ENCODE results near the gene GUCA2B. TPM values are rescaled to one million over a fixed set of nuclear protein-coding genes. Genes with fewer than 3 reads are reported as not detected.

The GUCA2B gene
- total RNA-seq, 2 experiments from 2014 or later = not detected

DNA sequence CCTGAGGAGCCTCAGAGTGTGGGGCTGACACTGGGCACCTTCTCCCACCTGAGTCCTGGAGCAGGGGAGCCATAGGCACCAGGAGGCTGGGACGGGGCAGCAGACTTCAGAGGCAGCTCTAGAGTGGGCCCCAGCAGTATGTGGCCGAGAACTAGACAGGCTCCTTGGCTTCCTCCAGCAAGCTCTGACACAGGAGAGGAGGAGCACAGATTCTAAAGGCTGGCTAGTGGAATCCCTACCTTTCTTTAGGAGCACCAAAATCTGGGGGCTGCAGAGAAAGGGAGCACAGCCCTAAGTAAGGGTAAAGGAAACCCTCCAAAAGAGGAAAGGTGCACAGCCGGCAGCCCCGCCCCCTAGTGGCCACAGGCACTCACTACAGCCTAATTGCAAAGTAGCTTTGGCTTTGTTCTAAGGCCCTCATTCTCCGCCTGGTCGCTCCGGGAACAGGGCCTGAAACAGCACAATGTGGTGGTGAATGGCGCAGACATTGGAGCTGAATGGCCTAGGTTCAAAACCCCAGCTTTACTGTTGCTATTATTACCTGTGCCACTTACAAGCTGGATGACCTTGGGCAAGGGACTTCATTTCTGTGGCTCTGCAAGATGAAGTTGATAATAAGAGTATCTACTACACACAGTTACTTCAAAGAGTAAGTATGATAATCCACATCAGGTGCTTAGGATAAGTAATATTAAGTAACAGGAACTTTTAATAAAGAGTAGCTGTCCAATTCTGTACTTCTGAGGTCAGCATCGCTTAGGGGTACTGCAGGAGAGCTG is 20.1 kb downstream of the GUCA2B start:
- DNase-seq = peak; percentile 68
- Mint-ChIP-seq H3K9me3 (no peaks in the 10 kb centered on the region), H3K4me3 (no peak overlapping the region), H3K4me1 (no peaks in the 10 kb centered on the region), H3K27me3 (no peaks in the 10 kb centered on the region), H3K27ac (no peak overlapping the region), H3K36me3 (ENCODE audit: low read depth) (peaks cover 2% of the 10 kb centered on the region)
- ChIA-PET CTCF (interaction anchor here (0.6 to 3.1 kb wide), 14 partner anchors 9 to 700 kb away, joined by 3 to 12 read pairs (median 4); partner anchors contain the start of genes C1orf50, GUCA2A, P3H1 and RIMKLA), POLR2A (interaction anchor here (0.6 kb wide), 1 partner anchor 291 kb away, joined by 5 read pairs; no protein-coding TSS in a partner anchor)

DNA sequence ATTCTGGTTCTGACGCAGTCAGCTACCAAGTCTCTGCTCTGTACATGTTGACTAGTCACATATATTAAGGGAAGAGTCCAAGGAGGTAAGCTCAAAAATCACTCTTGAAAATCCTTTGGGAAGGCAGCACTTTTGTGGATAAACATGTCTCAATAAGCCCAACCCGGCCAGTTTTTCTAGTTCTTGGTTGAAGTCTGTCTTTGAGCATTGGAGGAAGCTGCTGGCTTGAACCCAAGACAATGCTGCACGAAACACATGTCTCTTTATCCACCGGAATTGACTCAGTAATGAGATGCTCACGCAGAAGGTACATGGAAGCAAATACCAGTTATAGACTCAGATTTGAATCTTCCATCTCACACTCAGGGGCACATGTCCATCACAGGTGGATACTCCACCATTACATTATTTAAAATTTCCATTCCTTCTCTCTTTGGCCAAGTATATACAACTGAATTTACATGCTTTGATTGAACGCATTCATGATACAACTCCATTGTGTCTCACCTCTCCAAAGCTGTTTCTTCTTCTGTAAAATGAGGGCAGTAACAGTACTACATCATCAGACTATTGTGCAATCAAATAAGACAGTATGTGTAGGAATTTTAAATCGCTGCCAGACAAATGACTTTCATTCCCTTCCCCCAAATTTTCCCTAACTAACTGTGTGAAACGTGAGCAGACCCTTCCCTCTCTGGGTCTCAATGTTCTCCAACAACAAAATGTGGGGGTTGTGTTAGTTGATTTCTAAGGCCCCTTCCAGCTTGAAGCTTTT is 20.9 kb downstream of the GUCA2B start:
- no peak for DNase-seq
- CTCF ChIA-PET = interaction anchor here (0.7 to 3.1 kb wide), 13 partner anchors 10 to 701 kb away, joined by 3 to 12 read pairs (median 4); partner anchors contain the start of genes C1orf50, GUCA2A, P3H1 and RIMKLA
- Mint-ChIP-seq H3K9me3 (no peaks in the 10 kb centered on the region), H3K27me3 (no peaks in the 10 kb centered on the region), H3K4me3 (no peak overlapping the region), H3K4me1 (no peaks in the 10 kb centered on the region), H3K36me3 (ENCODE audit: low read depth) (peaks cover 2% of the 10 kb centered on the region), H3K27ac (no peak overlapping the region)
- POLR2A ChIA-PET = interaction anchor here (0.6 kb wide), 1 partner anchor 290 kb away, joined by 5 read pairs; no protein-coding TSS in a partner anchor

GRCh38 chr1:42175314-42176054 is 22.3 kb downstream of the GUCA2B start:
- POLR2A ChIA-PET = no interaction called here
- no peaks in the 10 kb centered on the region for H3K9me3 Mint-ChIP-seq
- no peaks in the 10 kb centered on the region for H3K27me3 Mint-ChIP-seq
- CTCF ChIA-PET = interaction anchor here (0.6 to 1.0 kb wide), 3 partner anchors 17 to 279 kb away, joined by 3 read pairs; no protein-coding TSS in a partner anchor
- H3K27ac Mint-ChIP-seq = no peak overlapping the region
- H3K36me3 Mint-ChIP-seq (ENCODE audit: low read depth) = peaks cover 3% of the 10 kb centered on the region
- H3K4me1 Mint-ChIP-seq = no peaks in the 10 kb centered on the region
- no peak overlapping the region for H3K4me3 Mint-ChIP-seq
- DNase-seq = no peak

GRCh38 chr1:42176902-42177519 is 23.8 kb downstream of the GUCA2B start:
- peak; percentile 51 for DNase-seq
- H3K27ac Mint-ChIP-seq = no peak overlapping the region
- H3K36me3 Mint-ChIP-seq (ENCODE audit: low read depth) = peaks cover 3% of the 10 kb centered on the region
- ChIA-PET CTCF (no interaction called here), POLR2A (no interaction called here)
- H3K4me3 Mint-ChIP-seq = no peak overlapping the region
- no peaks in the 10 kb centered on the region for H3K27me3 Mint-ChIP-seq
- H3K4me1 Mint-ChIP-seq = no peaks in the 10 kb centered on the region
- no peaks in the 10 kb centered on the region for H3K9me3 Mint-ChIP-seq

DNA sequence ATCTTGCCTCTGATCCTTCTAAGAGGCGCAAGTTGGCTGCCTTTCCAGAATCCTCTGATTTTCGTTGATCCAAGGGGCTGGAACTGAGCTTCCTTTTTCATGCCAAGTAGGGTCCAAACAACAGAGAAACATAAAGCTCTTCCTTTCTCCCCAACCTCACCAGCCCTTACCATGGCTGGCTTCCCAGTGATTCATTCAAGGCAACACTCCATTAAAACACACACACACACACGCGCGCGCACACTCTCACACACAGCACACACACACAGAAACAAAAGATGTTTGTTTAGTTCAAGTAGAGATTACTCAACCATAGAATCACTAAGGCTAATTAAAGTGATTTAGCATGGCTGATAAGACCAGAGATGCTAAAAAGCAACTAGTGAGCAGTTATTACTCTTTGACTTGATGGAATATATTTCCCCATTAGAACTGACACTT is 24.4 kb downstream of the GUCA2B start:
- no peak overlapping the region for H3K4me3 Mint-ChIP-seq
- H3K36me3 Mint-ChIP-seq (ENCODE audit: low read depth) = peaks cover 3% of the 10 kb centered on the region
- no peak for DNase-seq
- ChIA-PET CTCF (no interaction called here), POLR2A (no interaction called here)
- no peak overlapping the region for H3K27ac Mint-ChIP-seq
- no peaks in the 10 kb centered on the region for H3K4me1 Mint-ChIP-seq
- H3K9me3 Mint-ChIP-seq = no peaks in the 10 kb centered on the region
- no peaks in the 10 kb centered on the region for H3K27me3 Mint-ChIP-seq

GRCh38 chr1:42178249-42178648 is 25.0 kb downstream of the GUCA2B start:
- no peak for DNase-seq
- ChIA-PET POLR2A (no interaction called here), CTCF (no interaction called here)
- no peak overlapping the region for H3K4me3 Mint-ChIP-seq
- peaks cover 5% of the 10 kb centered on the region for H3K36me3 Mint-ChIP-seq (ENCODE audit: low read depth)
- no peaks in the 10 kb centered on the region for H3K4me1 Mint-ChIP-seq
- H3K27ac Mint-ChIP-seq = no peak overlapping the region
- H3K27me3 Mint-ChIP-seq = no peaks in the 10 kb centered on the region
- no peaks in the 10 kb centered on the region for H3K9me3 Mint-ChIP-seq

DNA sequence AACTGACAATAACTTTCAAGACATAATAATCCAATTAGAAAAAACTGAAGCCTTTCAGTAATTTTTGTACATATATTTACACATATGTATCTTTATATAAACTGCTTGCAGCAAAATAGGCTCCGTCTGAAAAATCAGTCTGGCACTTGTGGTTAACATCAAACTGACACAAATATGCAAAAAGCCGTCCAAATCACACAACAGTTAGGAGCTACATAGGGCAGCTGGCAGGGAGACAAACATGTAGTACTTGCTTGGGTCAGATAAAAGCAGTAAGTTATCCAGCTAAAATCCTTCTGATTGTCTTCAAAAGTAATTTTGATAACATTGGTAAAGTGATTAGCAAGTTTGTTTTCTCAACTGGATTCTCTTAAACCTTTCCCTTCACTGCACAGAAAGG is 26.1 kb downstream of the GUCA2B start:
- Mint-ChIP-seq H3K27ac (no peak overlapping the region), H3K36me3 (ENCODE audit: low read depth) (peaks cover 5% of the 10 kb centered on the region), H3K4me1 (no peaks in the 10 kb centered on the region), H3K4me3 (no peak overlapping the region), H3K27me3 (no peaks in the 10 kb centered on the region), H3K9me3 (no peaks in the 10 kb centered on the region)
- CTCF ChIA-PET = no interaction called here
- no peak for DNase-seq
- POLR2A ChIA-PET = no interaction called here

DNA sequence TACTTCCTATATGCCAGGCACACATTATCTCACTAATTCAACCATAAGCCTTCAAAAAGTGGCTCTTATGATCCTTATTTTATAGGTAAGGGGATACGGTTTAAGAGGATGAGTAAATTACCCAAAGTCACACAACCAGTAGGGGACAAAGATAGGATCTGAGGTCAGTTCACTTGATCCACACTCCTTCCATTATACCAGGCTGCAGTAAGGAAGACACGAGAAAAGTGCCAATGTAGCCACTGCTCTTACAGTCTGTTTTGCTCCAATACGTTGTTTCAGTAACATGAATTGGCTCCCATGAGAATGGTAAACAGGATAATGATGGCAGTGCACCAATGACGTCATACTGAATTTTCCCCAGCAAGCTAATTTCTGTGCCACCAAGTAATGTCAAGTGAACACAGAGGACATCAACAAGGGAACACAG is 26.7 kb downstream of the GUCA2B start:
- H3K27ac Mint-ChIP-seq = no peak overlapping the region

DNA sequence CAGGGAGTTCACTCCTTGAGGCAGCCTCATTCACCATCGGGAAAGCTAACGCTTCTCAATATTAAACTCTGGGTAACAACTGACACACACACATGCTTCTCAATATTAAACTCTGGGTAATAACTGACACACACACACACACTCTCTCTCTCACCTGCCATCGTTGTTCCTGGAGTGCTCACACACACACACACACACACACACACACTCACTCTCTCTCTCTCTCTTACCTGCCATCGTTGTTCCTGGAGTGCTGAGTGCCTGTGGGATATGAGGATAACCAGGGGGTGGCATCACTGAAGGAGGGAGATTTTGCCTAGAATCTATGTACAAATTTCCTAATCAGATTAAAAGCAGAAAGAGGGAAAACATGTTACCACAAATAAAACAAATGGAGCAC is 28.5 kb downstream of the GUCA2B start:
- Mint-ChIP-seq H3K4me3 (no peak overlapping the region), H3K4me1 (peaks cover 3% of the 10 kb centered on the region), H3K27me3 (no peaks in the 10 kb centered on the region), H3K27ac (peak overlapping the region; percentile 47), H3K9me3 (no peaks in the 10 kb centered on the region), H3K36me3 (ENCODE audit: low read depth) (peaks cover 15% of the 10 kb centered on the region)
- ChIA-PET CTCF (no interaction called here), POLR2A (no interaction called here)
- no peak for DNase-seq

More for the DNA sequence above, 26.7 kb downstream of the GUCA2B start:
- no peak for DNase-seq
- Mint-ChIP-seq H3K36me3 (ENCODE audit: low read depth) (peaks cover 7% of the 10 kb centered on the region), H3K27me3 (no peaks in the 10 kb centered on the region), H3K4me1 (no peaks in the 10 kb centered on the region), H3K9me3 (no peaks in the 10 kb centered on the region), H3K4me3 (no peak overlapping the region)
- ChIA-PET POLR2A (no interaction called here), CTCF (no interaction called here)

GRCh38 chr1:42183210-42183956 is 30.2 kb downstream of the GUCA2B start:
- ChIA-PET POLR2A (no interaction called here), CTCF (no interaction called here)
- Mint-ChIP-seq H3K36me3 (ENCODE audit: low read depth) (peaks cover 17% of the 10 kb centered on the region), H3K4me3 (no peak overlapping the region), H3K4me1 (peaks cover 3% of the 10 kb centered on the region), H3K27ac (no peak overlapping the region), H3K9me3 (no peaks in the 10 kb centered on the region), H3K27me3 (no peaks in the 10 kb centered on the region)
- no peak for DNase-seq

GRCh38 chr1:42183957-42184268 is 30.7 kb downstream of the GUCA2B start:
- ChIA-PET POLR2A (no interaction called here), CTCF (no interaction called here)
- no peak for DNase-seq
- Mint-ChIP-seq H3K9me3 (no peaks in the 10 kb centered on the region), H3K27me3 (no peaks in the 10 kb centered on the region), H3K4me3 (no peak overlapping the region), H3K4me1 (peaks cover 3% of the 10 kb centered on the region), H3K27ac (no peak overlapping the region), H3K36me3 (ENCODE audit: low read depth) (peaks cover 17% of the 10 kb centered on the region)

GRCh38 chr1:42184616-42185015 is 31.4 kb downstream of the GUCA2B start:
- Mint-ChIP-seq H3K27ac (peak overlapping the region; percentile 41), H3K27me3 (no peaks in the 10 kb centered on the region), H3K36me3 (ENCODE audit: low read depth) (peaks cover 20% of the 10 kb centered on the region), H3K4me1 (peaks cover 3% of the 10 kb centered on the region), H3K4me3 (no peak overlapping the region), H3K9me3 (no peaks in the 10 kb centered on the region)
- ChIA-PET POLR2A (no interaction called here), CTCF (interaction anchor here (0.6 kb wide), 1 partner anchor 154 kb away, joined by 3 read pairs; no protein-coding TSS in a partner anchor)
- DNase-seq = no peak
